Osteoblast (primary cell): Measurements from ENCODE around the gene CCDC138. TPM values are rescaled to one million over a fixed set of nuclear protein-coding genes. Genes with fewer than 3 reads are reported as not detected.

Experiments
- DNase-seq: peaks from one replicate; pipeline ENCODE4 v3.0.0; 2011; ENCODE audit warnings: low spot score, mixed read lengths; ENCODE audit not compliant: insufficient read length; ENCODE audit errors: missing footprints
- H2AFZ ChIP-seq: 2 replicates; pipeline ENCODE4 v1.6.0; 2011; ENCODE audit warnings: mild to moderate bottlenecking, low read length
- H3K27ac ChIP-seq: 2 replicates; pipeline ENCODE4 v1.5.1; 2011; ENCODE audit warnings: mild to moderate bottlenecking, low read depth, low read length, moderate library complexity
- H3K27me3 ChIP-seq: 2 replicates; pipeline ENCODE4 v1.6.0; 2012; ENCODE audit warnings: mild to moderate bottlenecking, control low read depth, inconsistent platforms, low read length, moderate library complexity; ENCODE audit not compliant: insufficient read depth
- H3K36me3 ChIP-seq: 2 replicates; pipeline ENCODE4 v1.5.1; 2011; ENCODE audit warnings: mild to moderate bottlenecking, low read length, control low read depth, moderate library complexity; ENCODE audit not compliant: insufficient read depth
- H3K4me1 ChIP-seq: 2 replicates; pipeline ENCODE4 v1.5.1; 2011; ENCODE audit warnings: mild to moderate bottlenecking, low read length, control low read depth, moderate library complexity; ENCODE audit not compliant: insufficient read depth
- H3K4me2 ChIP-seq: 2 replicates; pipeline ENCODE4 v1.6.0; 2011; ENCODE audit warnings: mild to moderate bottlenecking, low read length; ENCODE audit not compliant: insufficient read depth
- H3K4me3 ChIP-seq: fragments of 200-600 bp; sonication (generic); 3 replicates; pipeline ENCODE4 v1.5.1; 2012; ENCODE audit warnings: mild to moderate bottlenecking, low read length, inconsistent platforms; ENCODE audit not compliant: insufficient read depth
- H3K79me2 ChIP-seq: 2 replicates; pipeline ENCODE4 v1.6.0; 2012; ENCODE audit warnings: mild to moderate bottlenecking, low read length, control low read depth, inconsistent platforms; ENCODE audit not compliant: insufficient read depth
- H3K9me3 ChIP-seq: 2 replicates; pipeline ENCODE4 v1.5.1; 2011; ENCODE audit warnings: low read depth, low read length, control low read depth
- H4K20me1 ChIP-seq: 2 replicates; pipeline ENCODE4 v1.6.0; 2012; ENCODE audit warnings: mild to moderate bottlenecking, low read length, control low read depth; ENCODE audit not compliant: insufficient read depth
- total RNA-seq: library from RNA; depleted of rRNA; stranded (reverse); fragments of >200 nt; gene quantifications from 2 replicates; pipeline ENCODE4 v1.2.3, GENCODE V29; 2012
- TF ChIP-seq, protein P1 (sequence below): IDR thresholded peaks from 2 replicates; pipeline ENCODE4 v1.5.1; 2011; ENCODE audit warnings: mild to moderate bottlenecking, low read depth, low read length, moderate library complexity; ENCODE audit errors: extremely low read depth

CCDC138 gene
- total RNA-seq, 1 donor = 5.1 TPM

DNA sequence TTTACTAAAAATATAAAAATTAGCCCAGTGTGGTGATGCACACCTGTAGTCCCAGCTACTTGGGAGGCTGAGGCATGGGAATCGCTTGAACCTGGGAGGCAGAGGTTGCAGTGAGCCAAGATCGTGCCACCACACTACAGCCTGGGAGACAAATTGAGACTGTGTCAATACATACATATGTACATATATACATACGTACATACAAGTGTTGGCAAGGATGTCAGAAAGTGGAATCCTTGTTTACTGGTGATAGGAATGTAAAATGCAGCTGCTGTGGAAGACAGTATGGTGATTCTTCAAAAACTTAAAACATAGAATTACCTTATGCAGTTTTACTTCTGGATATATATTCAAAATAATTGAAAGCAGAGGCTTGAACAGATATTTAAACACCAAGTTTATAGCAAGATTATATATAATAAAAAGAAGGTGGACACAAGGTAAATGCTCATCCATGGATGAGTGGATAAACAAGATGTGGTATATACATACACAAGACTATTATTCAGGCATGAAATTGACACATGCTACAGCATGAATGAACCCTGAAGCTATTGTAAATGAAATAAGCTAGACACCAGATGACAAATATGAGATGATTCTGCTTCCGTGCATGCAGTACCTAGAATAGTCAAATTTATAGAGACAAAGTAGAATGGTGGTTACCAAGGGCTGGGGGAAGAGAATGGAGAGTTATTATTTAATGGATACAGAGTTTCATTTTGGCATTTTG lies 43.2 kb downstream of the CCDC138 start:
- no peak overlapping the region for H3K27ac ChIP-seq
- no peaks in the 10 kb centered on the region for H4K20me1 ChIP-seq
- H2AFZ ChIP-seq = no peak overlapping the region
- H3K27me3 ChIP-seq = no peaks in the 10 kb centered on the region
- no peak overlapping the region for H3K4me3 ChIP-seq
- TF ChIP-seq, protein P1, sequence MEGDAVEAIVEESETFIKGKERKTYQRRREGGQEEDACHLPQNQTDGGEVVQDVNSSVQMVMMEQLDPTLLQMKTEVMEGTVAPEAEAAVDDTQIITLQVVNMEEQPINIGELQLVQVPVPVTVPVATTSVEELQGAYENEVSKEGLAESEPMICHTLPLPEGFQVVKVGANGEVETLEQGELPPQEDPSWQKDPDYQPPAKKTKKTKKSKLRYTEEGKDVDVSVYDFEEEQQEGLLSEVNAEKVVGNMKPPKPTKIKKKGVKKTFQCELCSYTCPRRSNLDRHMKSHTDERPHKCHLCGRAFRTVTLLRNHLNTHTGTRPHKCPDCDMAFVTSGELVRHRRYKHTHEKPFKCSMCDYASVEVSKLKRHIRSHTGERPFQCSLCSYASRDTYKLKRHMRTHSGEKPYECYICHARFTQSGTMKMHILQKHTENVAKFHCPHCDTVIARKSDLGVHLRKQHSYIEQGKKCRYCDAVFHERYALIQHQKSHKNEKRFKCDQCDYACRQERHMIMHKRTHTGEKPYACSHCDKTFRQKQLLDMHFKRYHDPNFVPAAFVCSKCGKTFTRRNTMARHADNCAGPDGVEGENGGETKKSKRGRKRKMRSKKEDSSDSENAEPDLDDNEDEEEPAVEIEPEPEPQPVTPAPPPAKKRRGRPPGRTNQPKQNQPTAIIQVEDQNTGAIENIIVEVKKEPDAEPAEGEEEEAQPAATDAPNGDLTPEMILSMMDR = no peak
- peaks cover 7% of the 10 kb centered on the region for H3K4me1 ChIP-seq
- H3K36me3 ChIP-seq = no peaks in the 10 kb centered on the region
- no peak overlapping the region for H3K4me2 ChIP-seq
- no peak for DNase-seq
- no peaks in the 10 kb centered on the region for H3K79me2 ChIP-seq
- no peaks in the 10 kb centered on the region for H3K9me3 ChIP-seq

DNA sequence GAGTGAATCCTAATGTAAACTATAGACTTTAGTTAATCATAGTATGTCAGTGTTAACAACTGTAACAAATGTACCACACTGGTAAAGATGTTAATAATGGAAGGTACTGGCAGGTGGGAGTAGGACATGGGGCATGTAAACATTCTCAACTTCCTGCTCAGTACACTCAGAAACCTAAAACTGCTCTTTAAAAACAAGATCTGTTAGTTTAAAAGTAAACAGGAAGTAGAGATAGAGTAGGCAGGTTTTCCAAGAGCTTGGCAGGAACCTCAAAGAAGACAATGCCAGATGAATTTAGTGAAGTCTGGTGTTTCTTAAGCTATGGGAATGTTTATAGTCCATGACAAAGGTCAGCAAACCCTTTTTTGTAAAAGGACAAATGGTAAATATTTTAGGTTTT lies 46.6 kb downstream of the CCDC138 start:
- Histone ChIP-seq H2AFZ (no peak overlapping the region), H3K4me1 (no peaks in the 10 kb centered on the region), H3K79me2 (no peaks in the 10 kb centered on the region), H3K27me3 (no peaks in the 10 kb centered on the region), H4K20me1 (no peaks in the 10 kb centered on the region), H3K36me3 (no peaks in the 10 kb centered on the region), H3K27ac (no peak overlapping the region), H3K9me3 (no peaks in the 10 kb centered on the region), H3K4me2 (no peak overlapping the region), H3K4me3 (no peak overlapping the region)
- TF ChIP-seq, protein P1 = no peak
- DNase-seq = no peak

DNA sequence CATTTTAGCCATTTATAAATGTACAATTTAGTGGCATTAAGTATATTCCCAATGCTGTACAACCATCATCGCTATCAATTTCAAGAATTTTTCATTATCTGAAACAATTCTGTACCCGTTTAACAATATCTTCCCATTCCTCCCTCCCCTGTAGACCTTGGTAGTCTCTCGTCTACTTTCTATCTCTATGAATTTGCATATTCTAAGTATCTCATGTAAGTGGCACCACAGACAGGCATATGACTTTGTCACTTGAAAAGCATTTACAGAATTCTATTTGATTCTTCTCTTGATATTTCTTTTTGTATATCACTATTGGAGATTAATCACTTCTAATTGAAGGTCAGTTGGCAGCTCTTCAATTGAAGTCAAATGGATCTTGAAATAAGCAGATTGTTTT lies 48.0 kb downstream of the CCDC138 start:
- Histone ChIP-seq H3K9me3 (no peaks in the 10 kb centered on the region), H3K4me2 (no peak overlapping the region), H4K20me1 (no peaks in the 10 kb centered on the region), H3K27ac (no peak overlapping the region), H3K36me3 (no peaks in the 10 kb centered on the region), H3K4me1 (no peaks in the 10 kb centered on the region), H3K4me3 (no peak overlapping the region), H2AFZ (no peak overlapping the region), H3K79me2 (no peaks in the 10 kb centered on the region), H3K27me3 (no peaks in the 10 kb centered on the region)
- no peak for DNase-seq
- TF ChIP-seq, protein P1 = no peak

DNA sequence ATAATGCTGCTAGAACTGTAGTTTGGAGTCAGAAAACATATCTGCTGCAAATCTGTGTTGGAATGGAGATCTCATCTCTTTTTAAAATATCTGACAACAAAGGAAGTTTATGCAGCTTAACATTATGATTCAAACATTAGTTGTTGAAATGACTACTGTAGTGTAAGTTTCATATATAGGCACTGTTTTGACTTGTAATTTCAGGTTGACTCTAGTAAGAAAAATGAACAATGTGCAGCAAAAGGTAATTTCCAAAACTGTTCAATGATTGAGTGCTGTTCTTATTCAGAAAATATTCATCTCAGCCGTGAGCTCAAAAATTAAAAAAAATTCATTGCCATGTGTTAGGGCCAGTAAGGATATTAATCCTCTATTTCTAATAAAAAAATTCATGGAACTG lies 48.5 kb downstream of the CCDC138 start:
- Histone ChIP-seq H3K9me3 (no peaks in the 10 kb centered on the region), H3K79me2 (no peaks in the 10 kb centered on the region), H3K36me3 (no peaks in the 10 kb centered on the region), H2AFZ (no peak overlapping the region), H3K4me1 (no peaks in the 10 kb centered on the region), H4K20me1 (no peaks in the 10 kb centered on the region), H3K27me3 (no peaks in the 10 kb centered on the region), H3K4me2 (no peak overlapping the region), H3K27ac (no peak overlapping the region), H3K4me3 (no peak overlapping the region)
- no peak for DNase-seq
- TF ChIP-seq, protein P1 = no peak
